HepG2 (cell line): ENCODE results near the gene REPIN1.

ENCODE experiments used
- ETV6 ChIP-seq: sonication (generic); formaldehyde crosslinking; conservative IDR thresholded peaks from 2 replicates; pipeline ENCODE4 v1.4.0; 2020; ENCODE audit warnings: missing genetic modification reagents
- PRMT3 ChIP-seq: sonication (generic); formaldehyde crosslinking; IDR thresholded peaks from 2 replicates; pipeline ENCODE4 v1.8.1; 2022; ENCODE audit warnings: low read depth, mild to moderate bottlenecking, moderate library complexity, missing genetic modification reagents, borderline replicate concordance
- ZBTB1 ChIP-seq: sonication (generic); formaldehyde crosslinking; IDR thresholded peaks from 2 replicates; pipeline ENCODE4 v1.4.0; 2020; ENCODE audit warnings: missing genetic modification reagents, borderline replicate concordance
- TF ChIP-seq, protein P1 (sequence below): IDR thresholded peaks from 2 replicates; pipeline ENCODE4 v1.6.1; 2012; ENCODE audit warnings: inconsistent platforms

GRCh38 chr7:150379441-150380379 lies 11.1 kb downstream of the REPIN1 start:
- no peak for TF ChIP-seq ETV6
- TF ChIP-seq ZBTB1 (CRISPR knock-in tag): no peak
- TF ChIP-seq, protein P1, sequence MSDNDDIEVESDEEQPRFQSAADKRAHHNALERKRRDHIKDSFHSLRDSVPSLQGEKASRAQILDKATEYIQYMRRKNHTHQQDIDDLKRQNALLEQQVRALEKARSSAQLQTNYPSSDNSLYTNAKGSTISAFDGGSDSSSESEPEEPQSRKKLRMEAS: no peak; the same call in none of the 2 replicates
- TF ChIP-seq PRMT3 (CRISPR knock-in tag): 0 out of 2 replicates have a peak, but pooled peaks have one; percentile 4
